Duodenal mucosa (tissue), 2 donors: ENCODE measurements around the gene DYSF.

ENCODE experiments used
- H3K27ac ChIP-seq: one replicate; pipeline ENCODE4 v1.7.0; 2013; ENCODE audit warnings: low read depth, low read length
- H3K27me3 ChIP-seq, 2 donors: one replicate each; pipeline ENCODE4 v1.7.0; 2013; ENCODE audit warnings: low read length in 2 of 2, control low read depth in 1 of 2; ENCODE audit not compliant: insufficient read depth in 2 of 2, control insufficient read depth in 1 of 2
- H3K36me3 ChIP-seq, 2 donors: one replicate each; pipeline ENCODE4 v1.7.0; 2013; ENCODE audit warnings: low read length in 2 of 2, control low read depth in 1 of 2; ENCODE audit not compliant: insufficient read depth in 2 of 2, control insufficient read depth in 1 of 2
- H3K4me1 ChIP-seq, 2 donors: one replicate each; pipeline ENCODE4 v1.7.0; 2013; ENCODE audit warnings: low read length in 2 of 2, control low read depth in 1 of 2; ENCODE audit not compliant: insufficient read depth in 2 of 2, control insufficient read depth in 1 of 2
- H3K4me3 ChIP-seq, 2 donors: one replicate each; pipeline ENCODE4 v1.7.0; 2013; ENCODE audit warnings: low read length in 2 of 2, low read depth in 1 of 2
- H3K9ac ChIP-seq, 2 donors: one replicate each; pipeline ENCODE4 v1.7.0; 2013; ENCODE audit warnings: low read length in 2 of 2, low read depth in 1 of 2
- H3K9me3 ChIP-seq, 2 donors: one replicate each; pipeline ENCODE4 v1.7.0; 2013; ENCODE audit warnings: low read length in 2 of 2, control low read depth in 1 of 2; ENCODE audit not compliant: control insufficient read depth in 1 of 2

Gene DYSF

DNA sequence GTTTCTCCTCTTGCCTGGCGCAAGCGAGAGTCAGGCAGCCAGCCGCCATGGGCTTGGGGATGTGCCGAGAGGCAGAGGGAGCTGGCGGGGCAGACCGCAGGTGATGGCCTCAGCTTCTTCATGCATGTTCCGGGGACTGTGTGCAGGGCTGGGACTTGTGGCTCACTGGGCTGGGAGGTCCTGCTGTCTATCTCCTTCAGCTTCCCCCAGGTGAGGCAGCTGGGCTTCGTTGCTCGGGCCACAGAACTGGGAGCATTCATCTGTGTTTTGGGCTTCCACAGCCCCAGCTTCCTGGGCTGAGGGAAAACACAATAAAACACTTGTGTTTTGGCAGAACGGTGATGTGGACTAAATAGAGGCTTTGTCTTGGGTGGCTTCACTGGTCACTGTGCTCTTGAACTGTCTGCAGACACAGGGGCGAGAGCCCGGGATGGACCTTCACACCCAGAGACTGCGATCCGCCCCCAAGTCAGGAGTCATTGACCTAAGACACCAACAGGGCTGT, 93.5 kb downstream of the DYSF start:
- Histone ChIP-seq H3K27me3 (no peaks in the 10 kb centered on the region), H3K9me3 (no peaks in the 10 kb centered on the region), H3K9ac (no peak overlapping the region), H3K27ac (no peak overlapping the region), H3K4me3 (no peak overlapping the region), H3K4me1 (peaks cover 5 to 13% of the 10 kb centered on the region in 2 donors), H3K36me3 (no peaks in the 10 kb centered on the region)

GRCh38 chr2:71547616-71548285, 94.4 kb downstream of the DYSF start:
- H3K4me3 ChIP-seq: no peak overlapping the region
- no peak overlapping the region for H3K9ac ChIP-seq
- H3K4me1 ChIP-seq: peaks cover 5 to 13% of the 10 kb centered on the region in 2 donors
- no peaks in the 10 kb centered on the region for H3K27me3 ChIP-seq
- no peaks in the 10 kb centered on the region for H3K9me3 ChIP-seq
- H3K36me3 ChIP-seq: no peaks in the 10 kb centered on the region
- H3K27ac ChIP-seq: no peak overlapping the region

GRCh38 chr2:71548646-71549425, 95.5 kb downstream of the DYSF start:
- H3K36me3 ChIP-seq: no peaks in the 10 kb centered on the region
- no peak overlapping the region for H3K27ac ChIP-seq
- no peaks in the 10 kb centered on the region for H3K27me3 ChIP-seq
- peaks cover 5 to 13% of the 10 kb centered on the region in 2 donors for H3K4me1 ChIP-seq
- H3K9ac ChIP-seq: no peak overlapping the region
- no peak overlapping the region for H3K4me3 ChIP-seq
- H3K9me3 ChIP-seq: no peaks in the 10 kb centered on the region

GRCh38 chr2:71550801-71551630, 97.7 kb downstream of the DYSF start:
- Histone ChIP-seq H3K27ac (no peak overlapping the region), H3K4me1 (peaks cover 4 to 10% of the 10 kb centered on the region in 2 donors), H3K9me3 (no peaks in the 10 kb centered on the region), H3K4me3 (no peak overlapping the region), H3K36me3 (no peaks in the 10 kb centered on the region), H3K9ac (no peak overlapping the region), H3K27me3 (no peaks in the 10 kb centered on the region)

DNA sequence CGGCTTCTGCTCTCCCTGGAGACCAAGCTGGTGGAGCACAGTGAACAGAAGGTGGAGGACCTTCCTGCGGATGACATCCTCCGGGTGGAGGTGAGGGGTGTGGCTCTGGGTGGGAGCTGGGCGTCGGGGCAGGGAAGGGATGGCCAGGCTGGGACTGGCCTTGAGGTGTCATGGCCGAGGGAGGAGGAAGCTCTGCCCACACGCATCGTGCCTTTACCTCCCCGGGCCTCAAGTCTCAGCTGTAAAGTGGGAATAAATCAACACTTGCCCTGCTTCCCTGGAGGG, 98.2 kb downstream of the DYSF start:
- no peaks in the 10 kb centered on the region for H3K9me3 ChIP-seq

DNA sequence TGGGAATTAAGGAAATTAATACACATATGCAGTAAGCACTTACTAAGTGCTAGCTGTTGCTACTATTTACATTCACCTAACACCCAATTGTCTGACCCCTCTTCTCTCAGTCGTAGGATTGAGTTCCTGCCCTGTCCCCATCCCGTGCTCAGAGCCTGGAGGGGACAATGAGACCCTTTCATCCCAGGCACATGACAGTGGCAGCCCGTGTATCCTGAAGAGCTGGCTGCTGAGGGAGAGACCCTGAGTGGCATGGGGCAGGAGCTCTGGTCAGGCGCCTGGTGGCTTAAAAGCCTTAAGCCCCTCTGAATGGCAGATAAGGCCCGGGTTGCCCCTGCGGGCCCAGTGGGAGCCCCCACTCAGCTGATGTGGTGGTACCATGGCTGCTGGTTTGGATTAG, 99.0 kb downstream of the DYSF start:
- H3K4me3 ChIP-seq: no peak overlapping the region

More for the DNA sequence above, 98.2 kb downstream of the DYSF start:
- no peaks in the 10 kb centered on the region for H3K27me3 ChIP-seq
- no peak overlapping the region for H3K9ac ChIP-seq
- no peak overlapping the region for H3K27ac ChIP-seq
- no peak overlapping the region for H3K4me3 ChIP-seq
- peaks cover 8 to 10% of the 10 kb centered on the region in 2 donors for H3K4me1 ChIP-seq
- no peaks in the 10 kb centered on the region for H3K36me3 ChIP-seq

GRCh38 chr2:71552861-71553301, 99.5 kb downstream of the DYSF start:
- Histone ChIP-seq H3K27ac (no peak overlapping the region), H3K27me3 (no peaks in the 10 kb centered on the region), H3K9ac (no peak overlapping the region), H3K4me1 (peaks cover 8 to 10% of the 10 kb centered on the region in 2 donors), H3K36me3 (no peaks in the 10 kb centered on the region), H3K9me3 (no peaks in the 10 kb centered on the region), H3K4me3 (no peak overlapping the region)

More for the DNA sequence above, 99.0 kb downstream of the DYSF start:
- Histone ChIP-seq H3K36me3 (no peaks in the 10 kb centered on the region), H3K27ac (no peak overlapping the region), H3K4me1 (peaks cover 8 to 10% of the 10 kb centered on the region in 2 donors), H3K9ac (no peak overlapping the region), H3K9me3 (no peaks in the 10 kb centered on the region), H3K27me3 (no peaks in the 10 kb centered on the region)

GRCh38 chr2:71554028-71554705, 100.8 kb downstream of the DYSF start:
- Histone ChIP-seq H3K27ac (no peak overlapping the region), H3K9me3 (no peaks in the 10 kb centered on the region), H3K36me3 (no peaks in the 10 kb centered on the region), H3K4me1 (peaks cover 5 to 8% of the 10 kb centered on the region in 2 donors), H3K9ac (no peak overlapping the region), H3K27me3 (no peaks in the 10 kb centered on the region), H3K4me3 (no peak overlapping the region)

GRCh38 chr2:71554706-71555056, 101.3 kb downstream of the DYSF start:
- Histone ChIP-seq H3K9me3 (no peaks in the 10 kb centered on the region), H3K4me3 (no peak overlapping the region), H3K36me3 (no peaks in the 10 kb centered on the region), H3K27ac (no peak overlapping the region), H3K4me1 (peaks cover 5 to 8% of the 10 kb centered on the region in 2 donors), H3K9ac (no peak overlapping the region), H3K27me3 (no peaks in the 10 kb centered on the region)
